HG03575 (cell line): ENCODE data around the gene PPM1H.

Source experiments
- ATAC-seq: cut with Tn5 transposase; IDR thresholded peaks from one replicate; pipeline ENCODE4 v1.9.1; 2021; ENCODE audit not compliant: unreplicated experiment, insufficient number of reproducible peaks, low FRiP score; ENCODE audit errors: extremely low read depth

Gene PPM1H

GRCh38 chr12:62712681-62713573, 222.0 kb downstream of the PPM1H start:
- ATAC-seq = no peak

GRCh38 chr12:62711631-62712241, 223.2 kb downstream of the PPM1H start:
- no peak for ATAC-seq

GRCh38 chr12:62709311-62709710, 225.6 kb downstream of the PPM1H start:
- no peak for ATAC-seq

GRCh38 chr12:62707939-62708338, 227.0 kb downstream of the PPM1H start:
- ATAC-seq = no peak

GRCh38 chr12:62705846-62706245, 229.1 kb downstream of the PPM1H start:
- no peak for ATAC-seq

- ATAC-seq = no peak
Measured at GRCh38 chr12:62703011-62703380, 232.0 kb downstream of the PPM1H start.

GRCh38 chr12:62701492-62701891, 233.5 kb downstream of the PPM1H start:
- no peak for ATAC-seq

- ATAC-seq = no peak
Measured at GRCh38 chr12:62700091-62700880, 234.7 kb downstream of the PPM1H start.

GRCh38 chr12:62698701-62699101, 236.2 kb downstream of the PPM1H start:
- no peak for ATAC-seq

- ATAC-seq = no peak
Measured at GRCh38 chr12:62697893-62698292, 237.1 kb downstream of the PPM1H start.

GRCh38 chr12:62695696-62696095, 239.3 kb downstream of the PPM1H start:
- no peak for ATAC-seq

- ATAC-seq = no peak
Measured at GRCh38 chr12:62694632-62695031, 240.3 kb downstream of the PPM1H start.

- no peak for ATAC-seq
Measured at GRCh38 chr12:62694116-62694515, 240.8 kb downstream of the PPM1H start.

GRCh38 chr12:62693376-62694050, 241.4 kb downstream of the PPM1H start:
- ATAC-seq = no peak

GRCh38 chr12:62692884-62693283, 242.1 kb downstream of the PPM1H start:
- ATAC-seq = no peak

- ATAC-seq = no peak
Measured at GRCh38 chr12:62691309-62691708, 243.6 kb downstream of the PPM1H start.

GRCh38 chr12:62689042-62689839, 245.7 kb downstream of the PPM1H start:
- no peak for ATAC-seq

- no peak for ATAC-seq
Measured at GRCh38 chr12:62686938-62687337, 248.0 kb downstream of the PPM1H start.
